Esophagus muscularis mucosa (tissue), 3 donors: ENCODE results near the gene GPR139.

Experiments
- CTCF ChIP-seq, 3 experiments: fragments of 200-600 bp in 2 of 3; fragments of 450-650 bp in 1 of 3; sonication (generic) in 2 of 3; IDR thresholded peaks; one replicate each; pipeline ENCODE4 v1.5.1; 2017 to 2019; ENCODE audit warnings: antibody characterized with exemption in 3 of 3, mild to moderate bottlenecking in 2 of 3, moderate library complexity in 1 of 3
- POLR2A ChIP-seq: fragments of 450-650 bp; IDR thresholded peaks from one replicate; pipeline ENCODE4 v1.6.1; 2017; ENCODE audit warnings: antibody characterized with exemption, moderate library complexity, mild to moderate bottlenecking, low read depth
- POLR2AphosphoS5 ChIP-seq, 2 donors: sonication (generic); formaldehyde crosslinking; IDR thresholded peaks; one replicate each; pipeline ENCODE4 v1.6.1; 2017; ENCODE audit warnings: antibody characterized with exemption in 2 of 2

- TF ChIP-seq POLR2A (no peak), CTCF (IDR thresholded peaks at IDR 0.05) (no peak), POLR2AphosphoS5 (IDR thresholded peaks at IDR 0.05) (no peak)
Measured at GRCh38 chr16:20099375-20099774, 25.7 kb upstream of the GPR139 start.
